Stimulated activated CD4-positive, alpha-beta T cell treated with anti-CD3 and anti-CD28 coated beads, TNF-alpha, amount 100 ng/mL, for 48 hours (primary cell): ENCODE data around the gene ZBTB11.
"Not testable (repeated sequence)": the region's sequence is repeated elsewhere in the genome, so short reads cannot be mapped to it uniquely, and the experiment has no call there.

Experiments
- DNase-seq, 3 donors: peaks; one replicate each; pipeline ENCODE4 v3.0.0-alpha.2; 2020; ENCODE audit warnings: low read depth in 3 of 3

ZBTB11 gene

GRCh38 chr3:101615525-101615924, 61.4 kb downstream of the ZBTB11 start:
- no peak for DNase-seq

- not testable (repeated sequence) for DNase-seq
Measured at GRCh38 chr3:101613014-101613413, 63.9 kb downstream of the ZBTB11 start.

- no peak for DNase-seq
Measured at GRCh38 chr3:101611023-101611422, 65.9 kb downstream of the ZBTB11 start.

- not testable (repeated sequence) for DNase-seq
Measured at GRCh38 chr3:101605398-101605797, 71.5 kb downstream of the ZBTB11 start.

GRCh38 chr3:101603184-101603583, 73.7 kb downstream of the ZBTB11 start:
- no peak for DNase-seq

GRCh38 chr3:101602731-101603130, 74.2 kb downstream of the ZBTB11 start:
- no peak for DNase-seq
